ENCODE data around the gene TPMT.

TPMT gene

GRCh38 chr6:18107061-18107460, 47.8 kb downstream of the TPMT start:
- DNase-seq = no peak

GRCh38 chr6:18102783-18103509, 51.9 kb downstream of the TPMT start:
- DNase-seq = no peak

- DNase-seq = no peak
Measured at GRCh38 chr6:18101873-18102272, 53.0 kb downstream of the TPMT start.

GRCh38 chr6:18101271-18101670, 53.6 kb downstream of the TPMT start:
- DNase-seq = no peak

GRCh38 chr6:18100296-18100695, 54.6 kb downstream of the TPMT start:
- DNase-seq = no peak

GRCh38 chr6:18099511-18099910, 55.4 kb downstream of the TPMT start:
- peak; percentile 5 for DNase-seq

GRCh38 chr6:18096423-18096822, 58.5 kb downstream of the TPMT start:
- DNase-seq = no peak

GRCh38 chr6:18091382-18091781, 63.5 kb downstream of the TPMT start:
- no peak for DNase-seq

- no peak for DNase-seq
Measured at GRCh38 chr6:18090349-18090786, 64.5 kb downstream of the TPMT start.

- no peak for DNase-seq
Measured at GRCh38 chr6:18088419-18089296, 66.2 kb downstream of the TPMT start.

- no peak for DNase-seq
Measured at GRCh38 chr6:18087396-18088165, 67.3 kb downstream of the TPMT start.

- DNase-seq = no peak
Measured at GRCh38 chr6:18081025-18081668, 73.7 kb downstream of the TPMT start.

- DNase-seq = no peak
Measured at GRCh38 chr6:18080544-18080943, 74.3 kb downstream of the TPMT start.

GRCh38 chr6:18078866-18079265, 76.0 kb downstream of the TPMT start:
- no peak for DNase-seq
